HG03520 (cell line): ENCODE results near the gene CALHM3.

Experiments
- ATAC-seq: cut with Tn5 transposase; IDR thresholded peaks from one replicate; pipeline ENCODE4 v1.9.1; 2021; ENCODE audit warnings: mild to moderate bottlenecking, moderate library complexity; ENCODE audit not compliant: unreplicated experiment

CALHM3 gene

DNA sequence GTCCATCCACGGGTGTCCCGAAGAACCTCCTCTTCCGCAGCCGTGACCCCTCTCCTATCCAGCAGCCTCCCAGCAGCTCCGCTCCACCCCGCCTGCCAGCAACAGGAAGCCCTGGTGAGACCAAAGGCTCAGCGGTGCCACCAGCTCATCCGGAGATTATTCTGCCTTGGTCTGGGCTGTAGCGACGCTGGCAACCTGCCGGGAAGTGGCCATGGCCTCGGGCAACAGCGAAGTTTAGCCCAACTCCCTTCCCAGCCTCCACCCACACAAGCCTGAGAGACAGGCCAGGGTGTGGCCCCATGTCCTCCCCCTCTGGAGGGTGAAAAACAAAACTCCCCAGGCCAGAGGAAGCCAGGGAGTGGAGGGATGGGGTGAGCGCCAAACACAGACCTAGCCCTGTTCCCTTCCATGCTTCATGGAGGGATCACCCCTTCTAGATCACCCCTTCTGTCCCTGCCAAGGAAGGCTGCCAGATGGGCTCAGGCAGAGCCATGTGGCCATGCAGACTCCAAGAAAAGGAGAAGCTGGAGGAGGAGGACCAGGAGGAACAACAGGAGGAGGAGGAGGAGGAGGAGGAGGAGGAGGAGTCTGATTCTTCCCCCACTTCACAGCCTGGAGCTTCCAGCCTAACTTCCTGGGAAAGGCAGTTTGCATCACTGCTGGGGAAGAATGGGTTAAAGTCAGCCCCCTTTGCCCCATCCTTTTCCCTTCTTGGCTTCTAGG, 27.8 kb downstream of the CALHM3 start:
- no peak for ATAC-seq

DNA sequence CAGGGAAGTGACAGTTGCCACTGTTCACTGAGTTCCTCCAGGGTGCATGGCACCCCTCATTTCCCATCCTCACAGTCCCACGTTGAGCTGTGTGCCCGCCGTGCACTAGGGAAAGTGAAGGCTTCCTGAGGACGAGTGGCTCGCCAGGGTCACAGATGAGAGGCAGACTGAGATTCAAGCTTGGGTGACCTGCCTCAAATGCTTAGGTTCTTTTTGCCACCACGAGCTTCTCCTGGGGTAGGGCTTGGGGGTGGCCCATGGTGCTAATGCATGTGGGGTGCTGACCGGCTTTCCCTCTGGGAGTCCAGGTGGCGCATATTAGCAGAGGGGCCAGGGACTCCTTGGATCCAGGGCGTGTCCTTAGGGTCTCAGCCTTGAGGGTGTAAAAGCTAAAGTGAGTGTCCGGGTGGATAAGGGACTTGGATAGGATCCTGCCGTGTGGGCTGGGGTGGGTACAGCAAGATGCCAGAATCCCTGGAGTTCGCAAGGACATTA, 28.8 kb downstream of the CALHM3 start:
- ATAC-seq: no peak

DNA sequence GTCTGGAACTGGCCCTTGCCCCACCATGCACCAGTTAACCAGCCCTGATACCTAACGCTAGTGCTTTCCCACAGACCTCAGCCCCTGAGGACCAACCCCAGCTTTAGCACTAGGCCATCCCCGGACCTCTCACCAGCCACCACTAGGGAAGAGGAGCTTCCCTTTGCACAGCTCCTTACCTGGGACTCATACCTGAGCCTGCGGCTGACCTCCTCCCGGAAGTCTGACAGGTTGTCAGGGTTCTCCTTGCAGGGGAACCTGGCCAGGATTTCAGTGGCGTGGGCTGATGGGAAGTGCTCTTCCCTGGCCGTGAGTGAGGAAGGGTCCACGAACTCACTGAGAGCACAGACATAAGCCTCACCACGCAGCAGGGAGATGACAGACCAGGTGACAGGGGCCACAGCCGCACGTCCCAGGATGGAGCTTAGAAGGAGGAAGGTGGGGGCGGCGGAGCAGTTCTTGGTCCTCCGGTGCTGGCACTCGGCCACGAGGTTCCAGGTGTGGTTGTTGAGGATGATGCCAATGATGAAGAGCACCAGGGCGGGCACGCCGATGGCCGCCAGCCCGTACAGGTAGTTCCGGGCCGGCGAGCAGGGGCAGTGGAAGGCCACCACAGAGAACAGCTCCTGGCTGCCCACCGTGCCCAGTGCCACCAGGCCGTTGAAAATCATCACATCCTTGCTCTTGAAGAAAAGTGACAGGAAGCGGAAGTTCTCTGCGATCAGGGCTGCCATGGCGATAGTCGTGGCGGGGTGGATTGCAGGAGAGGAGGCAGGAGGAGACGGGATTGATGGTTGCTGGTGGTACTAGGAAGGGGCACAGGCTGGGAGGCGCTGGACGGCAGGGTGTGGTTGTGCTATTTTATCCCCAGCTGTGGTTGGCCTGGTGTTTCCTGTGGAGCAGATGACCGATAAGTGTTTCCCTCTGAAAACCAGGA, 29.6 kb downstream of the CALHM3 start:
- no peak for ATAC-seq

DNA sequence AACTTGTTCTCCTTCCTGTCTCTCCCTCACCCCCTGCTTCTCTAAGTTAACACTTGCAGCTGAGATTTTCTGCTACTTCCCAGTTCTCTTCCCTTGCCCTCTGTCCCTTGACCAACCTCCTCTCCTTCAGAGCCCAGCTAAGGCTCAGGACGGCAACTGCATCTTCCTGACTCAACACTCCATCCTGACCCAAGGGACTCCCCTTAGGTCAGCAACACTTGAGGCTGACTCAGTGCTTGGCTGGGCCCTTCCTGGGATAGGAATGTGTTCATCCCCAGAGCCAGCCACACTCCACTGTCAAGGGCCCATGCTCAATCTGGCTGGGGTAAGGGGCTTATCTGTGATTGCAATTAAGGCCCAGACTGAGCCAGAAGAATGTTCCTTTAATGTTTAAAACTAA, 30.3 kb downstream of the CALHM3 start:
- ATAC-seq: no peak

DNA sequence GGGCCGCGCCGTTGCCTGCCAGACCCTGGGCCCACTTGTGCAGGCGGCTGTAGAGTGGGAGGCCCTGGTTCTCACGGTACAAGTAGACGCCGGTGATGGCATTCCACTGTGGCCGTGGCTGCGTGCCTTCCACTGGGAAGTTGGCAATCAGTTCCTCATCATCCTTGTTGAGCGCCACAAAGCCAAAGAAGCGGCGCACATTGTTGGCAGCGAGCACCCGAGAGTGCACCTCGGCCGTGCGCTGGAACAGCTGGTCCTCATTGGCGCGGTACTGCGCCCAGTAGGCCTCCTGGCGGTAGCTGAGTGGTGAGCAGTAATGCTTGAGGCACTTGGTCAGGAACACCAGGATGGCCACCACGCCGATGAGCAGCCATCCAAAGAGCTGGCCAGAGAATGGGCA, 31.9 kb downstream of the CALHM3 start:
- no peak for ATAC-seq

DNA sequence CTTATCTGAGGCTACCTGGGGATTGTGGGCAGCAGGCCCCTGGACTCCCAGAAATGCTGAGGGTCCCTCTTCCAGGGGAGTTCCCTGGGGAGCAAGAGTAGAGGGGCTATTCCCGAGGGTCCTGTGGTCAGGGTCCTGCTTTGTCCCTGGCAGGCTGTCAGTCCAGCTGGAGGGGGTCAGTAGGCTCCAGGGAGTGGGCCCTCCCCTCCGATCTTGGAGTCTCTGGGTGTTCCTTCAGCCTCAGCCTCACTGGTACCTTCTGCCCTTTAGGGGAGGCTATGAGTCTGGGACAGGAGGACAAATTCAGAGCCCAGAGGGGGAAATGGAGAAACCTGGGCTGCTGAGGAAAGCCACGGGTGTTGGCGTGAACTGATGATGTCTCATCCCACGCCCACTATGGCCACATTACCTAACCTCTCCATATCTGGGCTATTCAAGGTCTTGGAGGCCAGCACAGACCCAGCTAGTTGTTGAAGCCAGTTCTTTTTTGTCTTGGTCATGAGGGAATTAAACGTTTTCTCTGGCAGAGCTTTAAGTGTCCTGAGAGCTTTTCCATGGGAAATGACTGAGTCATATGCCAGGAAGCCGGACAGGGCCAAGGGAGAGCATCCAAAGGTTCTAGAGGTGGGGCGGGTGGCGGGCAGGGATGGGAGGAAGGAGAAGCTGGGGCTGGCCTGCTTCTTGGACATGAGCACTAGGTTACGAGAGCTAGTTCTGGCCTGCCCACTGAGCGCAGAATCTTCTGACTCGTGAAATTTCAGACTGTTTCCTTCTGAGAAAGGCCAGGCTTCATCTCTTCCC, 33.1 kb downstream of the CALHM3 start:
- no peak for ATAC-seq

DNA sequence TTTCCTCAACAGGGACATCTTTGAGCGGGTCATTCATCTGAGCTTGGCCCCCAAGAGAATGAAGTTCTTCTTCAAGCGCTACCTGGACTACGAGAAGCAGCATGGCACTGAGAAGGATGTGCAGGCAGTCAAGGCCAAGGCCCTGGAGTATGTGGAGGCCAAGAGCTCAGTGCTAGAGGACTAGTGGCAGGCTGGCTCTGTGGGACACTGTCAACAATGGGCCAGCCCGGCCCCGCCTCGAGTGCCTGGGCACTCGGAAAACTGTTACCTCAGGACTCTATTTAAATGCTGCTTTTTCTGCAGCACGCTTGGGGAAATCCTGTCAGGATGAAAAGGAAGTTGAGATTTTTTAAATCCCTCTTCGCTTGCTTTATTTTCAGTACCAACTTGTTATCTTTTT, 33.7 kb downstream of the CALHM3 start:
- no peak for ATAC-seq

DNA sequence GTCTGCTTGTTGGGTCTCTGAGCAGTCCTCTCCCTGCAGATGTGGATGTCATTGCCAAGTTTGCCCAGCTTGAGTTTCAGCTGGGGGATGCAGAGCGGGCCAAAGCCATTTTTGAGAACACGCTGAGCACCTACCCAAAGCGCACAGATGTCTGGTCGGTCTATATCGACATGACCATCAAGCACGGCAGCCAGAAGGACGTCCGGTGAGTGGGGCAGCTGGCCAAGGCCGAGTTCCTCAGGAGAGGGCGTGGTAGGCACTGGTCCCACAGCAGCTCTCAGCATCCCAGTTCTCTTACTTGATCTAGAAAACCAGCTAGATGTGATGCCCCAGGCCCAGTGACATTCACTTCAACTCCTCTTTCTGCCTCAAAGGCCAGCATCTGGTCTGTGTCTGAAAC, 34.6 kb downstream of the CALHM3 start:
- ATAC-seq: no peak

DNA sequence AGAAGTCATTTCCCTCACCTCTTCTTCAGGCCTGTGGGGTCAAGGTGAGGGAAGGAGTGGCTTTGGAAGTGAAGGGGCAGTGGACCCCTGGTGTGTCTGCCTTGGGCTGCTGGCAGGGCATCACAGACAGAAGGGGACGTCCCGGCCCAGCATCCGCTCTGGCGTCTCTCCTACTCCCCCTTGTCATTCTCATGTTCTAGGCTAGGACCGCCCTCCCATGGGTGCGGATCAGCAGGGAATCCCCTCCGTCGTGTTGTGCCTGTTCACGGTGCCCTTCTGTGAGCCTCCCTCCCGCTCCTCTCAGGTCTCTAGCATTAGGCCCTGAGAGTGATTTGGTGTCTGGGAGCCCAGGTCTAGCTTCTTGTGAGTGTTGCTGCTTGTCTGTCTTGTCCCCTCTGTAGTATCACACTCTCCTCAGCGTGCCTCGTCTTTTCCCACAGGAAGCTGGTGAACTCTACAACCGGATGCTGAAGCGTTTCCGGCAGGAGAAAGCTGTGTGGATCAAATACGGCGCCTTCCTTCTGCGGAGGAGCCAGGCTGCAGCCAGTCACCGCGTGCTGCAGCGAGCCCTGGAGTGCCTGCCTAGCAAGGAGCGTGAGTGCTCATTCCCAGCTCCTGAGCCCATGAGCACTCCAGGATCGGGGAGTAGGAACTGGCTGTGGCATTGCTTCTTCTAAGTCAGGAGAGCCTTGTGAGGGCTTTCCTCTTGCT, 35.4 kb downstream of the CALHM3 start:
- ATAC-seq: no peak

DNA sequence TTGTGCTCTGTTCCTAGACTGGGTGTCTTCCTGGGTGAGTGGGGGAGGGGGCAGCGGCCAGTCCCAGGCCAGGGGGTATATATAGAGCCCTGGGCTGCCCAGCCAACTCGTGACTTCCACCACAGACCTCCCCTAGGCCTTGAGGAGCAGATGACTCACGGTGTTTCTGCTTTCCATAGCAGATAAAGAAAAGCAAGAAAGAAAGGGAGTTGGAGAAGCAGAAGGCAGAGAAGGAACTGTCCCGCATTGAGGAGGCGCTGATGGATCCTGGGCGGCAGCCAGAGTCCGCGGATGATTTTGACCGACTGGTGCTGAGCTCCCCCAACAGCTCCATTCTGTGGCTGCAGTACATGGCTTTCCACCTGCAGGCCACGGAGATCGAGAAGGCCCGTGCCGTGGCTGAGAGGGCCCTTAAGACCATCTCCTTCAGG, 37.0 kb downstream of the CALHM3 start:
- no peak for ATAC-seq

DNA sequence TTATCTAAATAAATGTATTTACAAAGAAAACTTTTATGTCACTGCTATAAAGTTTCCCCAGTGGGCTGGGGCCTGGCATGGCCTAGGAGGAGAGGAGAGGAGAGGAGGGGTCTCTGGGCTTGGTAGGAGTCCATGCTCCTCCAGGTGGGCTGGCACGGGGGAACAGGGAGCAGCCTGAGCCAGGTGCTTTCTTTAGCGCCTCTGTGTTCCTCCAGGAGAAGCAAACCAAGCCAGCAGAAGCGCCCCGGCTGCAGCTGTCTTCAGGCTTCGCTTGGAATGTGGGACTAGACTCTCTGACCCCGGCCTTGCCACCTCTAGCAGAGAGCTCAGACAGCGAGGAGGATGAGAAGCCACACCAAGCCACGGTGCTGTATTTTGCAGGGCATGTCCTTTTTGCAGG, 37.4 kb downstream of the CALHM3 start:
- no peak for ATAC-seq

DNA sequence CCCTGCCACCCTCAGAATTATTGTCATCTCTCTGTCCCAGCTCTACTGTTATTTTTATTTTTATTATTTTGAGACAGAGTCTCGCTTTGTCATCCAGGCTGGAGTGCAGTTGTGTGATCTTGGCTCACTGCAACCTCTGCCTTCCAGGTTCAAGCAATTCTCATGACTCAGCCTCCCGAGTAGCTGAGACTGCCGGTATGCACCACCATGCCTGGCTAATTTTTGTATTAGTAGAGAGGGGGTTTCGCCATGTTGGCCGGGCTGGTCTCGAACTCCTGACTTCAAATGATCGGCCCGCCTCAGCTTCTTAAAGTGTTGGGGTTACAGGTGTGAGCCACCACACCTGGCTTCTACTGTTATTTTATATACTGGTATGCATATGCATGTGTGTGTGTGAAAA, 37.8 kb downstream of the CALHM3 start:
- no peak for ATAC-seq

DNA sequence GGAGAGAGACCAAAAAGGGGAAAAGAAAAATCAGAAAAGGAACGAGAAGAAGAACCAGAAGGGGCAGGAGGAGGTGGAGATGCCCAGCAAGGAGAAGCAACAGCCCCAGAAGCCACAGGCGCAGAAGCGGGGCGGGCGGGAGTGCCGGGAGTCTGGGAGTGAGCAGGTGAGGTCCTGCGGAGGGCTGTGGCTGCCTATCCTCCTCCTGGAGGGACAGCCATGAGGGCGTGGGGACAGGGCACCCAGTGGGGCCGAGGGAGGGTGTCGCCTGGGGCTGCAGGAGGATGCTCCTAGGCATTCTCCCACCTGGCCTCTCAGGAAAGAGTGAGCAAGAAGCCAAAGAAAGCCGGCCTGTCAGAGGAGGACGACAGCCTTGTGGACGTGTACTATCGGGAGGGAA, 38.6 kb downstream of the CALHM3 start:
- no peak for ATAC-seq

DNA sequence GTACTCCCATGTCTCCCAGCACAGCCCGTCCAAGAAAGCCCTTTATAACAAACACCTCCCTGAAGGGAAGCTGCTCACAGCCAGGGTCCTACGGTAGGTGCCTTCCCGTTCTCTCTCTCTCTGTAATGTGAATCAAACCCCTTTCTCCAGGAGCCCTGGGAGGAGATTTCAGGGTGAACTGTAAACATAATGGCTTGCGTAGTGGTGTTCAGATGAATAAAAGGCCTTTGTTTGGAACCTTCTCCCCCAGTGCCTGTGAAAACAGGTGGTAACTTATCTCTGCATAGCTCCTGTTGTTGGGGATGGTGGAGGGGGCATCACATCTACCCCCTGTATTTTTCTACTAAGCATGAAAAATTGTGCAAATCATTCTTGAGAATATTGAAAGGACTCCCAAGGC, 39.3 kb downstream of the CALHM3 start:
- no peak for ATAC-seq

DNA sequence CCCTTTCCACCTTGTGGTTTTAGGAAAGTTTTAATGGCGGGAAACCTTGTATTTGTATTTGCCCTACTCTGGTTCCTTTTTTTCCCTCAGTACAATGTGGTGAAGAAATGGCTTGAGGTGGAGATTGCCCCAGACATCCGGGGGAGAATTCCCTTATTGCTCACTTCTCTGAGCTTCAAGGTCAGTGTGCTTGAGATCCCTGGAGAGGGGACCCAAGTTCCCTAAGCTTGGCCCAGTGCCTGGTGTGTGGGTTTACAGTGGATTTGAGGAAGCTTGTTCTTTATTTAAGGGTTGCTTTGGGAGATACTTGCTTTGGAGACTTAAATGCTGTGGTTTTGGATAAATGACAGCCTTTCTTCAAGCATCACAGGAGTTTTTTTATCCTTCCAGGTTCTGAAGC, 45.2 kb downstream of the CALHM3 start:
- no peak for ATAC-seq

DNA sequence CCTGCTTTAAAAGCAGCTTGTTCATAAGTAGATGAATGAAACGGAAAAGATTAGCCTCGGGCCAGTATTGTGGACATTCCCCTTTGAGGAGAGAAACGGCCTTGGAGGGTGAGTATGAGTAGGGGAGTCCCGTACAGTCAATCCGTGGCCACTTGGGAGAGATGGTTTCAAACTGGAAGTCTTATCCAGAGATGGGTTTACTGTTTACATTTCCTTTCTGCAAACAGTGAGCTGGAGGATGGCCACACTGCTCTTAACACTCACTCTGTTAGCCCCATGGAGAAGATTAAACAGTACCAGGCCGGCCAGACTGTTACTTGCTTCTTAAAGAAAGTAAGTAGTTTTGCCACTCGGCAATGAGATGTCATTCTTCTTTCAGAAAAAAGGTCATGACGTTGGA, 47.1 kb downstream of the CALHM3 start:
- no peak for ATAC-seq

DNA sequence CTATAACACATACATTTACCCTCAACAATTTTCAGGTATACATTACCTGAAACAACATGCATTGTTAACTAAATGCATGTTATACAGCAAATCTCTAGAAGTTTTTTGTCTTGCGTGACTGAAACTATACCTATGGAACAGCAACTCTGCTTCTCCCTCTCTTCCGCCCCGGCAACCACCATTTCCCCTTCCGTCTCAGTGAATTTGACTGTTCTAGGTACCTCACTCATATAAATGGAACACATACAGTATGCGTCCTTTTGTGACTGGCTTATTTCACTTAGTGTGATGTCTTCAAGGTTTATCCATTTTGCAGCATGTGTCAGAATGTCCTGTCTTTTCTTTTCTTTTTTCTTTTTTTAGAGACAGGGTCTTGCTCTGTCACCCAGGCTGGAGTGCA, 49.4 kb downstream of the CALHM3 start:
- no peak for ATAC-seq

DNA sequence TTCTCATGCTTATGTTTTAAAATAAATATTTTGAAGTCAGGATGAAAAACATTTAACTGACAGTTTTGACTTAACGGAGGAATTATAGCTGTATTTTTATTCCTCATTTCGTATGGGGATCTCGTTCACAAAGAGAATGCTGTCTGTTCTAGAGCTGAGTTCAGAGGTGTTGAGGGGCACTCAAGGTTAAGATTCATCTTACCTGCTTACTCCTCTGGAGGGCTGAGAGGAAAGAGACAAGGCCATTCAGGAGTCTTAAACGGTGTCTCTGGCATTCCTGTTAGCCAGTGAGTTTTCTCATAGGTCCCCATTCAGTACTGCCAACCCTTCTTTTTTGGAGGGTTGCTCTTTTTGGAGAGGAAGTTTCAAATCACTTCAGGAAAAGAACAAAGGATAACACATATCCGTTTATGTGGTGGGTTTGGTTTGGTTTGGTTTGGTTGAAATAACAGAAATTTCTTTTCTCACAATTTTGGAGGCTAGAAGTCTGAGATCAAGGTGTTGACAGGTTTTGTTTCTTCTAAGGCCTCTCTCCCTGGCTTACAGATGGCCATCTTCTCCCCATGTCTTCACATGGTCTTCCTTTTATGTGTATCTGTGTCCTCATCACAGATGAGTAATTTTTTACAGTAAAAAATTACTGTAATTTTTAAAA, 49.9 kb downstream of the CALHM3 start:
- ATAC-seq: no peak

DNA sequence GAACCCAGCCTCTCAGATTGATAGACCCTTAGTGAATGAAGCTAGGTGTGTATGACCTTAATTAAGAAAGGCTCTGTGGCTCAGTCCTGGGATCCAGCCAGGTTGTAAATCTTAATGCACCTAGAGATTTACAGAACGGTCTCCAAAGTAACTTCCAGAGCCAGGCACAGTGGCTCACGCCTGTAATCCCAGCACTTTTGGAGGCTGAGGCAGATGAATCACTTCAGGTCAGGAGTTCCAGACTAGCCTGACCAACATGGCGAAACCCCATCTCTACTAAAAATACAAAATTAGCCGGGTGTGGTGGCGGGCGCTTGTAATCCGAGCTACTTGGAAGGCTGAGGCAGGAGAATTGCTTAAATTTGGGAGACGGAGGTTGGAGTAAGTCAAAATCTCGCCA, 51.2 kb downstream of the CALHM3 start:
- no peak for ATAC-seq

DNA sequence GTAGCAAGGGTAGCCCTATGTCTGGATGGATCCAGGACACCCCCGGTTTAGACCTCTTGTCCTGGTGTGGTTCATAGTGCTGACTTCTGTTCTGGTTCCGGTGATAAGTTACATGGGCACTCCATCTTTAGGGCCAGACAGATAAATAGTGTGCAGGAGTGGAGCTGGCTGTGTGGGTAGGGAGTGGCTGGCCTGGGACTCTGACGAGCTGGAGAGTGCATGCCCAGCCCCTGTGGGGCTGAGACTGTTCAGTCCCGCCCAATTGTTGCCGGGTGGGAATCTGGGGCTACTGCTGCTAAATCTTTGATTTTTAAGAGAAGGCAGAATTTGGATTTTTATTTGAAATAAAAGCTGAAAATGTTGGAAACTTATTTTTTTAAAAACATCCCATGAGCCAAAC, 55.3 kb downstream of the CALHM3 start:
- ATAC-seq: no peak
